Suprapubic skin (tissue), 3 donors: ENCODE data around the gene PLXNC1.

Experiments used
- CTCF ChIP-seq, 2 donors: fragments of 200-600 bp in 1 of 2; fragments of 450-650 bp in 1 of 2; sonication (generic) in 1 of 2; IDR thresholded peaks; one replicate each; pipeline ENCODE4 v1.5.1; 2016 to 2019; ENCODE audit warnings: antibody characterized with exemption in 2 of 2, mild to moderate bottlenecking in 1 of 2, moderate library complexity in 1 of 2
- EP300 ChIP-seq: sonication (generic); formaldehyde crosslinking; IDR thresholded peaks from one replicate; pipeline ENCODE4 v1.6.1; 2017; ENCODE audit warnings: antibody characterized with exemption

DNA sequence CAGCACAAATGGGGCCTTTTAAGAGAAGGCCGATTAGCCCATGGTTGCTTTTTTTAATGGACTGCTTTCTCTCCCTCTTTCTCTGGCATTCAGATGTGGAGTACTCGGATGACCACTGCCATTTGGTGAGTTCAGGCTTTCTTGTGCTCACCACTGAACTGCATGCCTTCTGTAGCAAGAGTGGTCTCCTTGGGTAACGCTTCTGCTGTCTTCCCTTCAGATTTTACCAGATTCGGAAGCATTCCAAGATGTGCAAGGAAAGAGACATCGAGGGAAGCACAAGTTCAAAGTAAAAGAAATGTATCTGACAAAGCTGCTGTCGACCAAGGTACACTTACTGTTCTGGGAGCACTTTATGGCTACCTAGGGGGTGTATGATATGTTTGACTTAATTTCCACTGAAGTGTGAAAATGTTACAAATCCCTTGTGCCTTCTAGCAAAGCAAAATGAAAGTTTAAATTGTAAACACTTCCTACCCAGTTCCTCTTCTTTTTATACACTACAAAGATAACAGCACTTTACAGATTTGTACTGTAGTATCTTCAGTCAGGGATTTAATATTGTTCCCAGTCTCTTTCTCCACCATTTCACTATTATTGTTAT, 148.8 kb downstream of the PLXNC1 start:
- no peak for TF ChIP-seq CTCF (IDR thresholded peaks at IDR 0.05)
- TF ChIP-seq EP300 = no peak
